ENCODE data around the gene PRG3.

DNA sequence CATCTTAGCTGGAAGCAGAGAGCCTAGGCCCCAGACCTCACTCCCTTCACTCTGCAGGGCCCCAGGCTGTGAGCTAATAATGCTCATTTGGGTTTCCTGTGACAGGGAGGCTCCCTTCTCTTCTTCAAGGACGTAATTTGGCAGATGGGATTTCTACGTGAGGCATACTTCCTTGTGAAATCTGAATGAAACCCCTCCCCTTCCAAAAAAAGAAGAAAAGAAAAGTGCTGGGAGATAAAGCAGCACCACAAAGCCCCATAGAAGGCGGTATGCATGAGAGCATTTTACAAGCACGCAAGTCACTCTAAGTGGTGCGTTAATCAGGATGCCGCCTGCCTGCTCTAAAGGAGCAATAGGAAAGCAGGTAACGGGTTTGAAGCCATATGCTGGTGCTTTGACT, 37.1 kb downstream of the PRG3 start:
- TF ChIP-seq NBN (conservative IDR thresholded peaks at IDR 0.05) (no peak), ZNF335 (CRISPR knock-in tag; IDR thresholded peaks at IDR 0.05) (no peak), NR2C2 (CRISPR knock-in tag; IDR thresholded peaks at IDR 0.05; ENCODE audit: borderline replicate concordance) (no peak), CBX2 (IDR thresholded peaks at IDR 0.05; ENCODE audit: low read depth, low read length) (no peak), CBX2 (CRISPR knock-in tag; IDR thresholded peaks at IDR 0.05; ENCODE audit: low read depth) (no peak), ZNF782 (CRISPR knock-in tag; IDR thresholded peaks at IDR 0.05; ENCODE audit: borderline replicate concordance) (no peak), ZNF205 (CRISPR knock-in tag; IDR thresholded peaks at IDR 0.05) (no peak)
- TF ChIP-seq, protein P1, sequence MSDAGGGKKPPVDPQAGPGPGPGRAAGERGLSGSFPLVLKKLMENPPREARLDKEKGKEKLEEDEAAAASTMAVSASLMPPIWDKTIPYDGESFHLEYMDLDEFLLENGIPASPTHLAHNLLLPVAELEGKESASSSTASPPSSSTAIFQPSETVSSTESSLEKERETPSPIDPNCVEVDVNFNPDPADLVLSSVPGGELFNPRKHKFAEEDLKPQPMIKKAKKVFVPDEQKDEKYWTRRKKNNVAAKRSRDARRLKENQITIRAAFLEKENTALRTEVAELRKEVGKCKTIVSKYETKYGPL (CRISPR knock-in tag; IDR thresholded peaks at IDR 0.05): no peak
- TF ChIP-seq, protein P2, sequence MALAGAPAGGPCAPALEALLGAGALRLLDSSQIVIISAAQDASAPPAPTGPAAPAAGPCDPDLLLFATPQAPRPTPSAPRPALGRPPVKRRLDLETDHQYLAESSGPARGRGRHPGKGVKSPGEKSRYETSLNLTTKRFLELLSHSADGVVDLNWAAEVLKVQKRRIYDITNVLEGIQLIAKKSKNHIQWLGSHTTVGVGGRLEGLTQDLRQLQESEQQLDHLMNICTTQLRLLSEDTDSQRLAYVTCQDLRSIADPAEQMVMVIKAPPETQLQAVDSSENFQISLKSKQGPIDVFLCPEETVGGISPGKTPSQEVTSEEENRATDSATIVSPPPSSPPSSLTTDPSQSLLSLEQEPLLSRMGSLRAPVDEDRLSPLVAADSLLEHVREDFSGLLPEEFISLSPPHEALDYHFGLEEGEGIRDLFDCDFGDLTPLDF (CRISPR knock-in tag; IDR thresholded peaks at IDR 0.05): no peak
- TF ChIP-seq, protein P3, sequence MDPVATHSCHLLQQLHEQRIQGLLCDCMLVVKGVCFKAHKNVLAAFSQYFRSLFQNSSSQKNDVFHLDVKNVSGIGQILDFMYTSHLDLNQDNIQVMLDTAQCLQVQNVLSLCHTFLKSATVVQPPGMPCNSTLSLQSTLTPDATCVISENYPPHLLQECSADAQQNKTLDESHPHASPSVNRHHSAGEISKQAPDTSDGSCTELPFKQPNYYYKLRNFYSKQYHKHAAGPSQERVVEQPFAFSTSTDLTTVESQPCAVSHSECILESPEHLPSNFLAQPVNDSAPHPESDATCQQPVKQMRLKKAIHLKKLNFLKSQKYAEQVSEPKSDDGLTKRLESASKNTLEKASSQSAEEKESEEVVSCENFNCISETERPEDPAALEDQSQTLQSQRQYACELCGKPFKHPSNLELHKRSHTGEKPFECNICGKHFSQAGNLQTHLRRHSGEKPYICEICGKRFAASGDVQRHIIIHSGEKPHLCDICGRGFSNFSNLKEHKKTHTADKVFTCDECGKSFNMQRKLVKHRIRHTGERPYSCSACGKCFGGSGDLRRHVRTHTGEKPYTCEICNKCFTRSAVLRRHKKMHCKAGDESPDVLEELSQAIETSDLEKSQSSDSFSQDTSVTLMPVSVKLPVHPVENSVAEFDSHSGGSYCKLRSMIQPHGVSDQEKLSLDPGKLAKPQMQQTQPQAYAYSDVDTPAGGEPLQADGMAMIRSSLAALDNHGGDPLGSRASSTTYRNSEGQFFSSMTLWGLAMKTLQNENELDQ (CRISPR knock-in tag; IDR thresholded peaks at IDR 0.05; ENCODE audit: borderline replicate concordance): no peak

Data from HepG2 (cell line).